ENCODE measurements around the gene CSRNP3.

The CSRNP3 gene

GRCh38 chr2:165634855-165635254 is 165.4 kb downstream of the CSRNP3 start:
- H3K9me3 ChIP-seq (ENCODE audit: control insufficient read depth, insufficient read depth, low read depth, low read length): no peaks in the 10 kb centered on the region
- peak overlapping the region; percentile 17; the same call in 1 of the 2 replicates for H3K27ac ChIP-seq (ENCODE audit: extremely low read depth, low read depth, low read length)
- H3K4me3 ChIP-seq (ENCODE audit: low read depth, low read length): no peak overlapping the region
- ChIA-PET CTCF (no interaction called here), POLR2A (no interaction called here)
- H3K4me1 ChIP-seq (ENCODE audit: control insufficient read depth, insufficient read depth, low read length): peaks cover 13% of the 10 kb centered on the region
- H3K36me3 ChIP-seq (ENCODE audit: control insufficient read depth in 2 of 2, insufficient read depth in 1 of 2, low read length in 2 of 2): no peaks in the 10 kb centered on the region
- no peak for TF ChIP-seq YY2 (tag by site-specific recombination; IDR thresholded peaks at IDR 0.05)
- 0 out of 2 replicates have a peak, but pooled peaks have one; percentile 39 for TF ChIP-seq WT1 (tag by site-specific recombination; IDR thresholded peaks at IDR 0.05)
- no peak for TF ChIP-seq HIC1 (tag by site-specific recombination; IDR thresholded peaks at IDR 0.05)
- no peak for TF ChIP-seq ZNF394 (tag by site-specific recombination; IDR thresholded peaks at IDR 0.05; ENCODE audit: borderline replicate concordance)
- TF ChIP-seq ZNF341 (tag by site-specific recombination; IDR thresholded peaks at IDR 0.05; ENCODE audit: low read depth): peak; percentile 79
- no peak for TF ChIP-seq SCRT2 (tag by site-specific recombination; IDR thresholded peaks at IDR 0.05)
- no peak for TF ChIP-seq ZNF248 (tag by site-specific recombination; IDR thresholded peaks at IDR 0.05)
- TF ChIP-seq ZNF202 (tag by site-specific recombination; IDR thresholded peaks at IDR 0.05; ENCODE audit: borderline replicate concordance): no peak
- TF ChIP-seq TRIM28 (IDR thresholded peaks at IDR 0.05; ENCODE audit: borderline replicate concordance, low read length): no peak
- TF ChIP-seq ZBTB20 (tag by site-specific recombination; IDR thresholded peaks at IDR 0.05): 0 out of 2 replicates have a peak, but pooled peaks have one; percentile 8
- TF ChIP-seq OVOL3 (tag by site-specific recombination; IDR thresholded peaks at IDR 0.05): no peak
- TF ChIP-seq ZNF76 (tag by site-specific recombination; IDR thresholded peaks at IDR 0.05; ENCODE audit: borderline replicate concordance, low read depth): no peak
- no peak for TF ChIP-seq ZNF518A (tag by site-specific recombination; conservative IDR thresholded peaks at IDR 0.05; ENCODE audit: low read depth)
- no peak for TF ChIP-seq ZNF132 (tag by site-specific recombination; IDR thresholded peaks at IDR 0.05; ENCODE audit: borderline replicate concordance)
- TF ChIP-seq ZNF404 (tag by site-specific recombination; IDR thresholded peaks at IDR 0.05): no peak
- peak; percentile 79 for TF ChIP-seq FEZF1 (tag by site-specific recombination; IDR thresholded peaks at IDR 0.05)
- no peak for TF ChIP-seq TCF7L2 (IDR thresholded peaks at IDR 0.05; ENCODE audit: borderline replicate concordance, low read depth, low read length)
- TF ChIP-seq ZNF423 (tag by site-specific recombination; IDR thresholded peaks at IDR 0.05): peak; percentile 44; the same call in 1 of the 2 replicates
- TF ChIP-seq ZNF560 (tag by site-specific recombination; IDR thresholded peaks at IDR 0.05; ENCODE audit: borderline replicate concordance): no peak
- no peak for TF ChIP-seq EGR2 (tag by site-specific recombination; IDR thresholded peaks at IDR 0.05; ENCODE audit: low read depth)
- TF ChIP-seq MZF1 (tag by site-specific recombination; IDR thresholded peaks at IDR 0.05; ENCODE audit: borderline replicate concordance): peak; percentile 71
- TF ChIP-seq ZNF18 (tag by site-specific recombination; IDR thresholded peaks at IDR 0.05): 0 out of 2 replicates have a peak, but pooled peaks have one; percentile 24
- TF ChIP-seq ZBTB8A (tag by site-specific recombination; IDR thresholded peaks at IDR 0.05): 0 out of 2 replicates have a peak, but pooled peaks have one; percentile 15
- no peak for TF ChIP-seq ZNF639 (tag by site-specific recombination; IDR thresholded peaks at IDR 0.05)
- TF ChIP-seq ZSCAN30 (tag by site-specific recombination; IDR thresholded peaks at IDR 0.05): peak; percentile 38; the same call in 1 of the 2 replicates
- no peak for TF ChIP-seq ZNF837 (tag by site-specific recombination; IDR thresholded peaks at IDR 0.05)
- TF ChIP-seq ZNF488 (tag by site-specific recombination; IDR thresholded peaks at IDR 0.05): no peak
- TF ChIP-seq ZNF529 (tag by site-specific recombination; IDR thresholded peaks at IDR 0.05; ENCODE audit: insufficient replicate concordance): no peak
